WTC11 (cell line): ENCODE data around the gene CEP350. TPM values are rescaled to one million over a fixed set of nuclear protein-coding genes. Genes with fewer than 3 reads are reported as not detected.

Experiments used
- ATAC-seq: fragments of 200-7000 bp; cut with Tn5 transposase; 2 replicates; pipeline ENCODE4 v1.10.0; 2021; ENCODE audit warnings: mild to moderate bottlenecking, moderate library complexity
- CTCF ChIA-PET: fragments of 300-600 bp; sonication (Branson Sonifier 250); formaldehyde crosslinking; loops from one replicate; lab custom pipeline; 2021; ENCODE audit warnings: antibody characterized with exemption; lab: Charles Lee
- POLR2A ChIA-PET: fragments of 350-600 bp; sonication (Branson Sonifier 250); formaldehyde crosslinking; loops from one replicate; lab custom pipeline; 2021; ENCODE audit warnings: antibody characterized with exemption; lab: Charles Lee
- DNase-seq: peaks from one replicate; pipeline ENCODE4 v3.0.0; 2021; ENCODE audit warnings: low spot score
- H3K27ac Mint-ChIP-seq: 2 replicates; pipeline ENCODE4 v1.8.0; 2021; ENCODE audit warnings: mixed read lengths
- H3K27me3 Mint-ChIP-seq: 2 replicates; pipeline ENCODE4 v1.8.0; 2021; ENCODE audit warnings: low read depth, mild to moderate bottlenecking, moderate library complexity, mixed read lengths
- H3K36me3 Mint-ChIP-seq: 2 replicates; pipeline ENCODE4 v1.8.0; 2021; ENCODE audit warnings: mixed read lengths
- H3K4me1 Mint-ChIP-seq: 2 replicates; pipeline ENCODE4 v1.8.0; 2022; ENCODE audit warnings: mixed read lengths
- H3K4me3 Mint-ChIP-seq: 2 replicates; pipeline ENCODE4 v1.8.0; 2021; ENCODE audit warnings: mild to moderate bottlenecking, moderate library complexity, mixed read lengths
- H3K9me3 Mint-ChIP-seq: 2 replicates; pipeline ENCODE4 v1.8.0; 2021; ENCODE audit warnings: mixed read lengths
- ATF1 ChIP-seq: sonication (generic); formaldehyde crosslinking; IDR thresholded peaks from 2 replicates; pipeline ENCODE4 v1.8.1; 2023; ENCODE audit warnings: mild to moderate bottlenecking, moderate library complexity, missing genetic modification reagents
- ATF2 ChIP-seq: sonication (generic); formaldehyde crosslinking; IDR thresholded peaks from 2 replicates; pipeline ENCODE4 v1.8.1; 2022; ENCODE audit warnings: low read depth, missing genetic modification reagents, borderline replicate concordance
- E2F4 ChIP-seq: sonication (generic); formaldehyde crosslinking; IDR thresholded peaks from 2 replicates; pipeline ENCODE4 v1.8.1; 2022; ENCODE audit warnings: low read depth, mild to moderate bottlenecking, moderate library complexity, missing genetic modification reagents, borderline replicate concordance
- ELF4 ChIP-seq: sonication (generic); formaldehyde crosslinking; IDR thresholded peaks from 2 replicates; pipeline ENCODE4 v1.8.1; 2022; ENCODE audit warnings: low read depth, mild to moderate bottlenecking, moderate library complexity, missing genetic modification reagents
- ESRRA ChIP-seq: sonication (generic); formaldehyde crosslinking; IDR thresholded peaks from 2 replicates; pipeline ENCODE4 v1.8.1; 2022; ENCODE audit warnings: mild to moderate bottlenecking, missing genetic modification reagents, borderline replicate concordance
- GABPB1 ChIP-seq: sonication (generic); formaldehyde crosslinking; IDR thresholded peaks from 2 replicates; pipeline ENCODE4 v1.8.1; 2023; ENCODE audit warnings: mild to moderate bottlenecking, missing genetic modification reagents
- GRHL2 ChIP-seq: fragments of 250-450 bp; sonication (Bioruptor Pico); IDR thresholded peaks from 2 replicates; pipeline ENCODE4 v1.8.0; 2022; ENCODE audit warnings: mild to moderate bottlenecking, moderate library complexity; ENCODE audit not compliant: insufficient replicate concordance, severe bottlenecking
- GTF2I ChIP-seq: fragments of 250-450 bp; sonication (Bioruptor Pico); conservative IDR thresholded peaks from 2 replicates; pipeline ENCODE4 v1.4.0; 2021; ENCODE audit warnings: mild to moderate bottlenecking
- HMGXB4 ChIP-seq: sonication (generic); formaldehyde crosslinking; IDR thresholded peaks from 2 replicates; pipeline ENCODE4 v1.8.1; 2023; ENCODE audit warnings: mild to moderate bottlenecking, moderate library complexity, missing genetic modification reagents
- JAZF1 ChIP-seq: fragments of 250-450 bp; sonication (Bioruptor Pico); IDR thresholded peaks from 2 replicates; pipeline ENCODE4 v1.9.0; 2021; ENCODE audit warnings: moderate library complexity, mild to moderate bottlenecking, inconsistent platforms
- PRRX2 ChIP-seq: fragments of 250-450 bp; sonication (Bioruptor Pico); IDR thresholded peaks from 2 replicates; pipeline ENCODE4 v1.8.0; 2021; ENCODE audit warnings: mild to moderate bottlenecking
- SMAD3 ChIP-seq: sonication (generic); formaldehyde crosslinking; IDR thresholded peaks from 2 replicates; pipeline ENCODE4 v1.8.0; 2022; ENCODE audit warnings: missing genetic modification reagents, mild to moderate bottlenecking, borderline replicate concordance
- TEAD1 ChIP-seq: sonication (generic); formaldehyde crosslinking; IDR thresholded peaks from 2 replicates; pipeline ENCODE4 v1.8.0; 2022; ENCODE audit warnings: mild to moderate bottlenecking, missing genetic modification reagents
- ZNF263 ChIP-seq: sonication (generic); formaldehyde crosslinking; IDR thresholded peaks from 2 replicates; pipeline ENCODE4 v1.8.1; 2022; ENCODE audit warnings: low read depth, mild to moderate bottlenecking, moderate library complexity, missing genetic modification reagents
- ZNF396 ChIP-seq: fragments of 250-450 bp; sonication (Bioruptor Pico); IDR thresholded peaks from 2 replicates; pipeline ENCODE4 v1.8.0; 2021; ENCODE audit warnings: mild to moderate bottlenecking, moderate library complexity, borderline replicate concordance
- total RNA-seq: library from RNA; stranded (reverse); gene quantifications from 3 replicates; pipeline ENCODE4 v1.2.3, GENCODE V29; 2021
- TF ChIP-seq, protein P1 (sequence below): sonication (generic); formaldehyde crosslinking; IDR thresholded peaks from 2 replicates; pipeline ENCODE4 v1.8.0; 2022; ENCODE audit warnings: mild to moderate bottlenecking, missing genetic modification reagents
- TF ChIP-seq, protein P2 (sequence below): fragments of 250-450 bp; sonication (Bioruptor Pico); IDR thresholded peaks from 2 replicates; pipeline ENCODE4 v2.1.2; 2022; ENCODE audit warnings: mild to moderate bottlenecking, moderate library complexity
- TF ChIP-seq, protein P3 (sequence below): fragments of 250-450 bp; sonication (Bioruptor Pico); IDR thresholded peaks from 2 replicates; pipeline ENCODE4 v1.9.0; 2021; ENCODE audit warnings: mild to moderate bottlenecking
- TF ChIP-seq, protein P4 (sequence below): sonication (generic); formaldehyde crosslinking; IDR thresholded peaks from 2 replicates; pipeline ENCODE4 v1.8.1; 2022; ENCODE audit warnings: mild to moderate bottlenecking, missing genetic modification reagents, moderate library complexity, borderline replicate concordance
- TF ChIP-seq, protein P5 (sequence below): sonication (generic); formaldehyde crosslinking; IDR thresholded peaks from 2 replicates; pipeline ENCODE4 v1.8.0; 2023; ENCODE audit warnings: mild to moderate bottlenecking, missing genetic modification reagents

Gene CEP350
- total RNA-seq, 1 experiment from 2014 or later: 34.2 TPM

- TF ChIP-seq, protein P1, sequence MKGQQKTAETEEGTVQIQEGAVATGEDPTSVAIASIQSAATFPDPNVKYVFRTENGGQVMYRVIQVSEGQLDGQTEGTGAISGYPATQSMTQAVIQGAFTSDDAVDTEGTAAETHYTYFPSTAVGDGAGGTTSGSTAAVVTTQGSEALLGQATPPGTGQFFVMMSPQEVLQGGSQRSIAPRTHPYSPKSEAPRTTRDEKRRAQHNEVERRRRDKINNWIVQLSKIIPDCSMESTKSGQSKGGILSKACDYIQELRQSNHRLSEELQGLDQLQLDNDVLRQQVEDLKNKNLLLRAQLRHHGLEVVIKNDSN (CRISPR knock-in tag): no peak
- no peak for TF ChIP-seq ELF4
- TF ChIP-seq, protein P2, sequence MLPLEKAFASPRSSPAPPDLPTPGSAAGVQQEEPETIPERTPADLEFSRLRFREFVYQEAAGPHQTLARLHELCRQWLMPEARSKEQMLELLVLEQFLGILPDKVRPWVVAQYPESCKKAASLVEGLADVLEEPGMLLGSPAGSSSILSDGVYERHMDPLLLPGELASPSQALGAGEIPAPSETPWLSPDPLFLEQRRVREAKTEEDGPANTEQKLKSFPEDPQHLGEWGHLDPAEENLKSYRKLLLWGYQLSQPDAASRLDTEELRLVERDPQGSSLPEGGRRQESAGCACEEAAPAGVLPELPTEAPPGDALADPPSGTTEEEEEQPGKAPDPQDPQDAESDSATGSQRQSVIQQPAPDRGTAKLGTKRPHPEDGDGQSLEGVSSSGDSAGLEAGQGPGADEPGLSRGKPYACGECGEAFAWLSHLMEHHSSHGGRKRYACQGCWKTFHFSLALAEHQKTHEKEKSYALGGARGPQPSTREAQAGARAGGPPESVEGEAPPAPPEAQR: no peak
Observed at GRCh38 chr1:179969962-179970361, 15.4 kb downstream of the CEP350 start (continued).

GRCh38 chr1:179971563-179972496 is 17.2 kb downstream of the CEP350 start:
- no peak overlapping the region for H3K4me3 Mint-ChIP-seq
- peaks cover 15% of the 10 kb centered on the region for H3K4me1 Mint-ChIP-seq
- peak overlapping the region; percentile 4 for H3K27ac Mint-ChIP-seq
- no peak for TF ChIP-seq ESRRA (CRISPR knock-in tag)
- TF ChIP-seq ZNF263 (CRISPR knock-in tag): no peak
- no peak for TF ChIP-seq GTF2I
- TF ChIP-seq SMAD3: no peak
- no peak for TF ChIP-seq HMGXB4 (CRISPR knock-in tag)
- TF ChIP-seq PRRX2 (CRISPR knock-in tag): no peak
- TF ChIP-seq ZNF396 (CRISPR knock-in tag): no peak
- no peak for TF ChIP-seq GABPB1 (CRISPR knock-in tag)
- TF ChIP-seq, protein P3, sequence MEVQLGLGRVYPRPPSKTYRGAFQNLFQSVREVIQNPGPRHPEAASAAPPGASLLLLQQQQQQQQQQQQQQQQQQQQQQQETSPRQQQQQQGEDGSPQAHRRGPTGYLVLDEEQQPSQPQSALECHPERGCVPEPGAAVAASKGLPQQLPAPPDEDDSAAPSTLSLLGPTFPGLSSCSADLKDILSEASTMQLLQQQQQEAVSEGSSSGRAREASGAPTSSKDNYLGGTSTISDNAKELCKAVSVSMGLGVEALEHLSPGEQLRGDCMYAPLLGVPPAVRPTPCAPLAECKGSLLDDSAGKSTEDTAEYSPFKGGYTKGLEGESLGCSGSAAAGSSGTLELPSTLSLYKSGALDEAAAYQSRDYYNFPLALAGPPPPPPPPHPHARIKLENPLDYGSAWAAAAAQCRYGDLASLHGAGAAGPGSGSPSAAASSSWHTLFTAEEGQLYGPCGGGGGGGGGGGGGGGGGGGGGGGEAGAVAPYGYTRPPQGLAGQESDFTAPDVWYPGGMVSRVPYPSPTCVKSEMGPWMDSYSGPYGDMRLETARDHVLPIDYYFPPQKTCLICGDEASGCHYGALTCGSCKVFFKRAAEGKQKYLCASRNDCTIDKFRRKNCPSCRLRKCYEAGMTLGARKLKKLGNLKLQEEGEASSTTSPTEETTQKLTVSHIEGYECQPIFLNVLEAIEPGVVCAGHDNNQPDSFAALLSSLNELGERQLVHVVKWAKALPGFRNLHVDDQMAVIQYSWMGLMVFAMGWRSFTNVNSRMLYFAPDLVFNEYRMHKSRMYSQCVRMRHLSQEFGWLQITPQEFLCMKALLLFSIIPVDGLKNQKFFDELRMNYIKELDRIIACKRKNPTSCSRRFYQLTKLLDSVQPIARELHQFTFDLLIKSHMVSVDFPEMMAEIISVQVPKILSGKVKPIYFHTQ (CRISPR knock-in tag): no peak
- TF ChIP-seq, protein P1 (CRISPR knock-in tag): no peak
- no peak for TF ChIP-seq E2F4 (CRISPR knock-in tag)
- no peak for TF ChIP-seq JAZF1 (CRISPR knock-in tag)
- no peak for TF ChIP-seq ATF1 (CRISPR knock-in tag)
- no peak for TF ChIP-seq GRHL2
- TF ChIP-seq, protein P4, sequence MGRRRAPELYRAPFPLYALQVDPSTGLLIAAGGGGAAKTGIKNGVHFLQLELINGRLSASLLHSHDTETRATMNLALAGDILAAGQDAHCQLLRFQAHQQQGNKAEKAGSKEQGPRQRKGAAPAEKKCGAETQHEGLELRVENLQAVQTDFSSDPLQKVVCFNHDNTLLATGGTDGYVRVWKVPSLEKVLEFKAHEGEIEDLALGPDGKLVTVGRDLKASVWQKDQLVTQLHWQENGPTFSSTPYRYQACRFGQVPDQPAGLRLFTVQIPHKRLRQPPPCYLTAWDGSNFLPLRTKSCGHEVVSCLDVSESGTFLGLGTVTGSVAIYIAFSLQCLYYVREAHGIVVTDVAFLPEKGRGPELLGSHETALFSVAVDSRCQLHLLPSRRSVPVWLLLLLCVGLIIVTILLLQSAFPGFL (CRISPR knock-in tag): no peak
- TF ChIP-seq TEAD1 (CRISPR knock-in tag): no peak
- TF ChIP-seq, protein P5, sequence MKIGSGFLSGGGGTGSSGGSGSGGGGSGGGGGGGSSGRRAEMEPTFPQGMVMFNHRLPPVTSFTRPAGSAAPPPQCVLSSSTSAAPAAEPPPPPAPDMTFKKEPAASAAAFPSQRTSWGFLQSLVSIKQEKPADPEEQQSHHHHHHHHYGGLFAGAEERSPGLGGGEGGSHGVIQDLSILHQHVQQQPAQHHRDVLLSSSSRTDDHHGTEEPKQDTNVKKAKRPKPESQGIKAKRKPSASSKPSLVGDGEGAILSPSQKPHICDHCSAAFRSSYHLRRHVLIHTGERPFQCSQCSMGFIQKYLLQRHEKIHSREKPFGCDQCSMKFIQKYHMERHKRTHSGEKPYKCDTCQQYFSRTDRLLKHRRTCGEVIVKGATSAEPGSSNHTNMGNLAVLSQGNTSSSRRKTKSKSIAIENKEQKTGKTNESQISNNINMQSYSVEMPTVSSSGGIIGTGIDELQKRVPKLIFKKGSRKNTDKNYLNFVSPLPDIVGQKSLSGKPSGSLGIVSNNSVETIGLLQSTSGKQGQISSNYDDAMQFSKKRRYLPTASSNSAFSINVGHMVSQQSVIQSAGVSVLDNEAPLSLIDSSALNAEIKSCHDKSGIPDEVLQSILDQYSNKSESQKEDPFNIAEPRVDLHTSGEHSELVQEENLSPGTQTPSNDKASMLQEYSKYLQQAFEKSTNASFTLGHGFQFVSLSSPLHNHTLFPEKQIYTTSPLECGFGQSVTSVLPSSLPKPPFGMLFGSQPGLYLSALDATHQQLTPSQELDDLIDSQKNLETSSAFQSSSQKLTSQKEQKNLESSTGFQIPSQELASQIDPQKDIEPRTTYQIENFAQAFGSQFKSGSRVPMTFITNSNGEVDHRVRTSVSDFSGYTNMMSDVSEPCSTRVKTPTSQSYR (CRISPR knock-in tag): no peak
- TF ChIP-seq ATF2 (CRISPR knock-in tag): no peak
- H3K36me3 Mint-ChIP-seq: no peaks in the 10 kb centered on the region
- ChIA-PET POLR2A (no interaction called here), CTCF (no interaction called here)
- no peaks in the 10 kb centered on the region for H3K9me3 Mint-ChIP-seq
- no peaks in the 10 kb centered on the region for H3K27me3 Mint-ChIP-seq
- no peak for ATAC-seq
- no peak for DNase-seq
